ENCODE data around the gene STK17A.

STK17A gene

DNA sequence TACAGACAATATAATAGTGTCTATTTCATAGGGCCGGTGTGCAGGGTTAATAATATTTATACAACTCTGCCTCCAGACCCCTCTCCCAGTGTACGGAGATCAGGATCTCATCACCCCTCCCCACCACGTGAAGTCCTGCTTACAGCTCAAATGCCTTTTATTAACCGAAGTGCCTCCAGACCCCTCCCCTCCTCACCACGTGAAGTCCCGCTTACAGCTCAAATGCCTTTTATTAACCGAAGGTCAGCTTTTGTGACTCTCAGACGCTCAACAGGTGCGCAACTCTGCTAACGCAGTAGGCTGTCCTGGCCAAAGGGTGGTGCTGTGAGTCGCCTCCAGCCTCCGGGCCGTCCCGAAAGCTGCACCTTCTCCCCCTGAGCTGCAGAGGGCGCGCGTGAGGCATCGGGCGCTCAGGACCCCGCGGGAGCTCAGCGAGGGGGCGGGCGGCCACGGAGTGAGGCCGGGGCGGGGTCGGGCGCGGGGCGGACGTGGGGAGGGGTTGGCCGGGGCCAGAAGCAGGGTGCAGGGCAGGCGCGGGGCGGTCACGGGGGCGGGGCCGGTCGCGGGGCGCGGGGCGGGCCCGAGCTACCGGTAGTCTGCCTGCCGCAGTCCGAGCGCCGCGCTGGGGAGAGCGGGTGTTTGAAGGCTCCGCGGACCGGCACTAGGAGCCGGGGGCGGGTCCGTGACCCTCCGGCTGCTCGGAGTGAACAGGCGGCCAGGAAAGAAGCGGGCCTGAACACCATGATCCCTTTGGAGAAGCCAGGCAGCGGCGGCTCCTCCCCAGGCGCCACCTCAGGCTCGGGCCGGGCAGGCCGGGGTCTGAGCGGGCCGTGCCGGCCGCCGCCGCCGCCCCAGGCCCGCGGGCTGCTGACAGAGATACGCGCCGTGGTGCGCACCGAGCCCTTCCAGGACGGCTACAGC lies at the start of gene STK17A:
TSS of gene STK17A (plus strand) at position 606 of the 921 bp plus-strand sequence. CDS start at position 742, 136 bp downstream.
- H3K79me2 ChIP-seq (ENCODE audit: insufficient read depth, low read length), result peaks cover 43% of the 10 kb centered on the region

DNA sequence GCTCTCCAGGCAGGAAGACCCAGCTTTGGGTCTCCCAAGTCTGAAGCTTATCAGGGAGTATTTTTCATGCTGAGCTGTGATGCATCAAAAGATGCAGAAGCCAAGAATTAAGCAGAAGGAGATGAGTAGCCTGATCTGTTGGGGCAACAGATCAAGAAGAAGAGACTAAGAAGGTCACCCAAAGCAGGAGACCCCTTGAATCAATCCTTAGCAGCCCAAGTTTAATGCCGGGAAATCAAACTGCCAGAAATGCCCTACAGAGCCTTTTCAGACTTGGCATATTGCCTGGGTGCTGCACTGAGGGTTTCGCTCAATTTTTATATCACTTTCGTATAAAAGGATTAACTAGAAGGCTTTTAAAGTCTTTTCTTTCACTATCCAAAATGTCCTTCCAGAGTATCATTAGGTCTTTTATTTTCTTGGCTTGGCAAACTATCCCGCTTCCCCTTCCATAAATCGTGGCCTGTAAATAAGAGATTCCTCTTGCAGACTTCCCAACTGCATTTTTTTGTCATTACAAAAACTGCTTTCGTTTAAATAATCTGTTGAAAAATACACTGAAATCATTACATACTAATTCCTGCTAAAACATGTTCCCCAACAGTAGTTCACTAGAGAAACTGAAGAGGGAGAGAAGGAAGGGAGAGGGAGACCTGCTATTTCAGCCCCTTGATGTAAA lies 49.0 kb upstream of the STK17A start:
- no peak overlapping the region for H3K4me2 ChIP-seq (ENCODE audit: low read depth, low read length, poor library complexity, severe bottlenecking)
- TF ChIP-seq, protein P1, sequence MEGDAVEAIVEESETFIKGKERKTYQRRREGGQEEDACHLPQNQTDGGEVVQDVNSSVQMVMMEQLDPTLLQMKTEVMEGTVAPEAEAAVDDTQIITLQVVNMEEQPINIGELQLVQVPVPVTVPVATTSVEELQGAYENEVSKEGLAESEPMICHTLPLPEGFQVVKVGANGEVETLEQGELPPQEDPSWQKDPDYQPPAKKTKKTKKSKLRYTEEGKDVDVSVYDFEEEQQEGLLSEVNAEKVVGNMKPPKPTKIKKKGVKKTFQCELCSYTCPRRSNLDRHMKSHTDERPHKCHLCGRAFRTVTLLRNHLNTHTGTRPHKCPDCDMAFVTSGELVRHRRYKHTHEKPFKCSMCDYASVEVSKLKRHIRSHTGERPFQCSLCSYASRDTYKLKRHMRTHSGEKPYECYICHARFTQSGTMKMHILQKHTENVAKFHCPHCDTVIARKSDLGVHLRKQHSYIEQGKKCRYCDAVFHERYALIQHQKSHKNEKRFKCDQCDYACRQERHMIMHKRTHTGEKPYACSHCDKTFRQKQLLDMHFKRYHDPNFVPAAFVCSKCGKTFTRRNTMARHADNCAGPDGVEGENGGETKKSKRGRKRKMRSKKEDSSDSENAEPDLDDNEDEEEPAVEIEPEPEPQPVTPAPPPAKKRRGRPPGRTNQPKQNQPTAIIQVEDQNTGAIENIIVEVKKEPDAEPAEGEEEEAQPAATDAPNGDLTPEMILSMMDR (conservative IDR thresholded peaks at IDR 0.05; ENCODE audit: low read length), result no peak
- TF ChIP-seq EZH2phosphoT487 (IDR thresholded peaks at IDR 0.05; ENCODE audit: borderline replicate concordance), result no peak
- no peak overlapping the region for H3K4me3 ChIP-seq (ENCODE audit: low read length, poor library complexity, severe bottlenecking)
- no peaks in the 10 kb centered on the region for H3K36me3 ChIP-seq (ENCODE audit: insufficient read depth, low read length)
- no peak overlapping the region for H2AFZ ChIP-seq (ENCODE audit: low read length)
- no peak overlapping the region for H3K9ac ChIP-seq (ENCODE audit: low read depth, low read length, poor library complexity, severe bottlenecking)
- no peaks in the 10 kb centered on the region for H3K9me3 ChIP-seq (ENCODE audit: insufficient read depth, low read depth, low read length)
- no peaks in the 10 kb centered on the region for H3K27me3 ChIP-seq (ENCODE audit: insufficient read depth, low read length, poor library complexity, severe bottlenecking)
- no peaks in the 10 kb centered on the region for H3K79me2 ChIP-seq (ENCODE audit: insufficient read depth, low read length)
- H3K9me2 ChIP-seq (replicated peaks; ENCODE audit: low read depth, low read length), result no peaks in the 10 kb centered on the region
- H3K4me1 ChIP-seq (ENCODE audit: insufficient read depth, low read length, poor library complexity, severe bottlenecking), result no peaks in the 10 kb centered on the region
- H4K20me1 ChIP-seq (ENCODE audit: insufficient read depth, low read length, poor library complexity, severe bottlenecking), result no peaks in the 10 kb centered on the region
- no peaks in the 10 kb centered on the region for H3F3A ChIP-seq (ENCODE audit: low read depth)

More for the DNA sequence above, at the start of gene STK17A:
- H3K9me3 ChIP-seq (ENCODE audit: insufficient read depth, low read depth, low read length), result no peaks in the 10 kb centered on the region
- H3K4me3 ChIP-seq (ENCODE audit: low read length, poor library complexity, severe bottlenecking), result peak within 1 kb of the TSS; percentile 88
- H3F3A ChIP-seq (ENCODE audit: low read depth), result peaks cover 7% of the 10 kb centered on the region
- H3K9me2 ChIP-seq (replicated peaks; ENCODE audit: low read depth, low read length), result no peaks in the 10 kb centered on the region
- no peaks in the 10 kb centered on the region for H3K36me3 ChIP-seq (ENCODE audit: insufficient read depth, low read length)
- peak within 1 kb of the TSS; percentile 90 for H3K9ac ChIP-seq (ENCODE audit: low read depth, low read length, poor library complexity, severe bottlenecking)
- TF ChIP-seq, protein P1 (conservative IDR thresholded peaks at IDR 0.05; ENCODE audit: low read length), result peak; percentile 98
- TF ChIP-seq EZH2phosphoT487 (IDR thresholded peaks at IDR 0.05; ENCODE audit: borderline replicate concordance), result no peak
- H3K4me1 ChIP-seq (ENCODE audit: insufficient read depth, low read length, poor library complexity, severe bottlenecking), result peaks cover 42% of the 10 kb centered on the region
- H4K20me1 ChIP-seq (ENCODE audit: insufficient read depth, low read length, poor library complexity, severe bottlenecking), result peaks cover 39% of the 10 kb centered on the region
- H2AFZ ChIP-seq (ENCODE audit: low read length), result peak within 1 kb of the TSS; percentile 55
- H3K27me3 ChIP-seq (ENCODE audit: insufficient read depth, low read length, poor library complexity, severe bottlenecking), result no peaks in the 10 kb centered on the region
- H3K4me2 ChIP-seq (ENCODE audit: low read depth, low read length, poor library complexity, severe bottlenecking), result peak within 1 kb of the TSS; percentile 91

DNA sequence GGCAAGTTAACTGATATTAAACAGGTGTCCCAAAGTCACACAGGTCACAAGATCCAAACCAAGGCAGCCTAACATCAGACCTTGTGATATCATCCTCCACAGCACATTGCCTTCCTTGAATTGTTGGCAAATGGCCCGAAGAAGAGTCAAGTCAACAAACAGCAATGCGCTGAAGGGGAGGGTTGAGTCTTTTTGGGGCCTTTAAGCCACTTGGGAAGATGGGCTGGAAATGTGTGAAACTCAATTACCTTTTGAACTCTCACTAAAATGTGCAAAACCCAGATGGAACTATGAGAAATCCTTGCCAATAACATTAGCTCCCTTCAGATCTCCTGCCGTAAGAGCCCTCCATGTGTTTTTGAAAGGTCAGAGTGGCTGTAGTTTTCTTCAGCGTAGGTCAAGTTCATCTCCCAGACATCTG lies 47.9 kb upstream of the STK17A start:
- no peaks in the 10 kb centered on the region for H3K27me3 ChIP-seq (ENCODE audit: insufficient read depth, low read length, poor library complexity, severe bottlenecking)
- H3K4me2 ChIP-seq (ENCODE audit: low read depth, low read length, poor library complexity, severe bottlenecking), result no peak overlapping the region
- TF ChIP-seq, protein P1 (conservative IDR thresholded peaks at IDR 0.05; ENCODE audit: low read length), result no peak

More for the DNA sequence above, 47.9 kb upstream of the STK17A start:
- Histone ChIP-seq H4K20me1 (ENCODE audit: insufficient read depth, low read length, poor library complexity, severe bottlenecking) (no peaks in the 10 kb centered on the region), H3K9ac (ENCODE audit: low read depth, low read length, poor library complexity, severe bottlenecking) (no peak overlapping the region), H3K4me1 (ENCODE audit: insufficient read depth, low read length, poor library complexity, severe bottlenecking) (no peaks in the 10 kb centered on the region), H3K36me3 (ENCODE audit: insufficient read depth, low read length) (no peaks in the 10 kb centered on the region), H3K79me2 (ENCODE audit: insufficient read depth, low read length) (no peaks in the 10 kb centered on the region), H3K9me3 (ENCODE audit: insufficient read depth, low read depth, low read length) (no peaks in the 10 kb centered on the region), H3F3A (ENCODE audit: low read depth) (no peaks in the 10 kb centered on the region), H3K9me2 (replicated peaks; ENCODE audit: low read depth, low read length) (no peaks in the 10 kb centered on the region), H2AFZ (ENCODE audit: low read length) (no peak overlapping the region), H3K4me3 (ENCODE audit: low read length, poor library complexity, severe bottlenecking) (no peak overlapping the region)
